Endothelial cell of umbilical vein (primary cell): ENCODE results near the gene MEGF11.

ENCODE experiments used
- CTCF ChIP-seq, 2 donors: IDR thresholded peaks; 1 replicate in 1 of 2; 2 replicates in 1 of 2; pipeline ENCODE4 v1.5.1; 2011; ENCODE audit warnings: low read length in 2 of 2, mild to moderate bottlenecking in 2 of 2, moderate library complexity in 2 of 2, control low read depth in 1 of 2, inconsistent platforms in 1 of 2, low read depth in 1 of 2; ENCODE audit not compliant: insufficient read depth in 1 of 2; ENCODE audit errors: extremely low read depth in 1 of 2
- EZH2 ChIP-seq: IDR thresholded peaks from 2 replicates; pipeline ENCODE4 v1.6.1; 2012; ENCODE audit warnings: borderline replicate concordance, low read depth, mild to moderate bottlenecking, moderate library complexity, low read length, inconsistent platforms; ENCODE audit not compliant: severe bottlenecking
- MAX ChIP-seq: IDR thresholded peaks from 2 replicates; pipeline ENCODE4 v1.6.1; 2011; ENCODE audit not compliant: insufficient read depth, insufficient read length
- POLR2A ChIP-seq: IDR thresholded peaks from 2 replicates; pipeline ENCODE4 v1.6.1; 2012; ENCODE audit warnings: low read depth, mild to moderate bottlenecking, control low read depth, low read length
- POLR2AphosphoS5 ChIP-seq: IDR thresholded peaks from 2 replicates; pipeline ENCODE4 v1.6.1; 2012; ENCODE audit warnings: low read depth, mild to moderate bottlenecking, control low read depth, low read length, moderate library complexity; ENCODE audit not compliant: insufficient read depth

- no peak for TF ChIP-seq POLR2A
- no peak for TF ChIP-seq CTCF (IDR thresholded peaks at IDR 0.05; ENCODE audit: extremely low read depth in 1 of 2, insufficient read depth in 1 of 2, low read depth in 1 of 2, low read length in 2 of 2)
- TF ChIP-seq POLR2AphosphoS5, result no peak
- TF ChIP-seq EZH2, result no peak
- TF ChIP-seq MAX, result no peak
Observed at GRCh38 chr15:65949491-65949890, 304.1 kb downstream of the MEGF11 start.
